GM18867 (cell line): ENCODE data around the gene CEACAM19.

Experiments used
- ATAC-seq: cut with Tn5 transposase; IDR thresholded peaks from one replicate; pipeline ENCODE4 v1.9.1; 2021; ENCODE audit warnings: mild to moderate bottlenecking, moderate library complexity; ENCODE audit not compliant: unreplicated experiment

Gene CEACAM19

GRCh38 chr19:44722131-44723121, 51.1 kb downstream of the CEACAM19 start:
- no peak for ATAC-seq

- peak; percentile 31 for ATAC-seq
These were observed 52.1 kb downstream of the CEACAM19 start for GRCh38 chr19:44723299-44723951.

- ATAC-seq = peak; percentile 62
These were observed 52.7 kb downstream of the CEACAM19 start for GRCh38 chr19:44723952-44724319.

GRCh38 chr19:44725251-44725650, 54.0 kb downstream of the CEACAM19 start:
- no peak for ATAC-seq

- no peak for ATAC-seq
These were observed 54.4 kb downstream of the CEACAM19 start for GRCh38 chr19:44725684-44726083.

- no peak for ATAC-seq
These were observed 55.2 kb downstream of the CEACAM19 start for GRCh38 chr19:44726465-44726864.

- ATAC-seq = no peak
These were observed 56.9 kb downstream of the CEACAM19 start for GRCh38 chr19:44728178-44728577.

- no peak for ATAC-seq
These were observed 58.3 kb downstream of the CEACAM19 start for GRCh38 chr19:44729516-44730033.

- no peak for ATAC-seq
These were observed 59.8 kb downstream of the CEACAM19 start for GRCh38 chr19:44731081-44731480.

GRCh38 chr19:44731622-44732021, 60.3 kb downstream of the CEACAM19 start:
- no peak for ATAC-seq

GRCh38 chr19:44732235-44733014, 61.1 kb downstream of the CEACAM19 start:
- no peak for ATAC-seq
